ENCODE measurements around the gene VIPR2.

Gene VIPR2

DNA sequence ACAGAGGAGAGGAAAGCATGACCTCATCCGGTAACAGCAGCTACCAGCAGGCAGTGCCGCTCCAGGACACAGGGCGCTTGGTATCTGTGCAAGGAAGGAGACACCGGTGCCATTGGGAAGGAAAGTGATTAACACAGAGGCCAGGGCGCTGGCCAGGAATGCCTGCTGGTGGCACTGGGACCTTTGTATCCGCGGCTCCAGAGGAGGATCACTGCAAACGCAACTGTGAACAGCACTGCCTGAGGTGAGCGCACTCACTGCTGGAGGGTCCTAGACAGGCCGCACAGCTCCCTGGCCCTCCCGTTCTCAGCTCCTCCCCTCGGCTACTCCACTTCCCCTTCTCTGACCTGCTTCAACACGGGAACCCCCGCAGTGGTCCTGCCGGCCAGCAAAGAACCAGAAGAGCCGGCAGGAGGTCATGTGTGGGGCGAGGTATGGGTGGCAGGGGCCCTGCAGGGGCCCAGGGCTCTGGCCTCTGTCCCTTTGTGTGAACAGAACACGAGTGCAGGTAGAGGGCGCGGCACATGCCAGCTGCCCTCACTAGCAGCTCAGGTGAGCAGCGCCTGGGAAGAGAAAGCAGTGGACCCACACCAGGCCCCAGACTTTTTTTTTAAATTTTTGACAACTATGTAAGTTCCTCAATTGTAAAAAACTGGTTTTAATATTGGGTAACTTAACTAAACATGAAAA is 107.6 kb downstream of the VIPR2 start:
- DNase-seq = no peak

DNA sequence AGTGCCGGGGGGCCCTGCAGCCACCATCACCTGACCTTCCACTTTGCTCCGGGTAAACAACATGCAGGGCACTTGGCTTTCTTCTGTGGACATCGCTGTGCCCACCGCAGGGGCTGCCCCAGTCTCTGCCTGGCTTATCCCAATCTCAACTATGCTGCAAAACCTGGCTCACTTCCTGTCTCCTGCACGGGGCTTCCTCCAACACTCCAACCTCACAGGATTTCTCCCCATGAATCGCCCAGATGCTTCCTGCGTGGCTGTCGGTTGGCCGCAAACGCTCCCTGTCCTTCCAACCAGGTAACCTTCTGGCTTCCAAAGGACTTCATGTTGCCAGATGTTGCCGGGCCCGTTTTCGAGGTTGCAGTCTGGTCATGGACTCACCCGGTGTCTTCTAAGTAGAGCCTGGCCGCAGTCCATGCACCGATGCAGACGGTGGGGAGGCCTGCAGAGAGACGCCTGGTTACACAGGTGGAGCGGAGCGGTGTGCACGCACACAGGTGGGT is 109.0 kb downstream of the VIPR2 start:
- DNase-seq = no peak

DNA sequence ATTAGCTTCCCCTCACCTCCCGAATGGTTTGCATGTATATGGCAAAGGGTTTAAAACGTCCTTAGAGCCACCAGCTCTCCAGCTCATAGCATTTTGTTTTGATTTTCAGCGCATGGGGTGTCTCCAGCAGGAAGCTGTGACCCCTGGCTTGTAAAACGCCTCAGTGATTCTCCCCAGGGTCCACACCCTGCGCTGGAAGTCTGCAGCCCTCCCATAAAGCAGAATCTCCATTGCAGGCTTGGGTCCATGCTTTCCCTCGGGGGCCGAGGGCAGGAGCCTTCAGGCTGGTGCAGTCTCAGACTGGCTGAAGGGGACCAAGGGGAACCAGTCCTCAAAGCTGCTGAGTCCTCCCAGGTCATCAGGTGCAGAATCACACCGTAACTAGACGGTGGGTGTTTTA is 109.7 kb downstream of the VIPR2 start:
- no peak for DNase-seq

DNA sequence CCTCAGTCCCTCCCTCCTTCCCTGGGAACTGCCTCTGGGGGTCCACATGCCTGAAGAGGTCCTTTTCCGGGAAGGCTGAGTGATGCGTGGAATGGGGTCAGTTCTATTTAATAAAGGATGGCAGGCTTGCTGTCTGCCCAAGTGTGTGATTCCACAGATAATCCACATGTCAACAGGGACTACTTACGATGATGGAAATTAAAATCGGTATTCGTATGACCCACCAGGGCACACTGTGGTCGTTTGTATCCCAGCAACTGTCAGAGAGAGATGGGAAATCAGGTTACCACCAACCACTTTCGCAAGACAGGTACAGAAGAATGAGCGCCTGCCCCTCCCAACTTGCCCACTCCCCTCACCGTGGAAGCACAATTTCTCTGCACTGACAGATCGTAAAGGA is 110.3 kb downstream of the VIPR2 start:
- DNase-seq = no peak

DNA sequence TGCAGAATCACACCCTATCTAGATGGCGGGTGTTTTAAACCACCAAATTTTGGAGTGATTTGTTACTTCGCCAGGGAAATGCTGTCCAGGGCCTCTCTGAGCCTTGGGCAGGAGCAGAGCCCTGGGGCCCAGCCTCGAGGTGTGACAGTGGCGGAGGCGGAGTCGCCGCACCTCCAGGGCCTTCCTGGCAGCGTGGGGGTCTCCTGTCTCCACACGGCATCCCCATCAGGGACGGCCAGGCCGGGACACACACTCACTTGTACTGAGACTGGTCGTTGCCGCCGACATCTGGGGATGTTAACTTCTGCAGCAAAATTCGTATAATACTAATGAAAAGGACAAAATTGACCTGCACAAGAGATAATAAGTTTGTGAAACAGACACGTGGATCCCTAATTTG is 110.7 kb downstream of the VIPR2 start:
- no peak for DNase-seq

DNA sequence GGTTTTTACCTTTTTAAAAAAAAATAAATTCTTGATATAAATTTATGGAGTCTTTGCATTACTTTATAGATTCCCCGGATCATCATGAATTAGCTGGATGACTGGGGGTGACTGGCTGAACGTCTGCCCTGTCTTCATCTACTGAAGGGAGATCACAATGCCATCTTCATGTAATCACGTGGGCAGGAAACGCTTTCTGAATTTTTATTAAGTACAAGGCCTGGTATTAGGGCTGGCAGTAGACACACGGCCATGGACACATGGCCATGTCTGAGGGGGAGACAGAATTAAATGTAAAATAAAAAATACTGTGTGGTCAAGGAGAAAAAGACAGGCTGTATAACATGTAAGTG is 111.2 kb downstream of the VIPR2 start:
- DNase-seq = no peak

DNA sequence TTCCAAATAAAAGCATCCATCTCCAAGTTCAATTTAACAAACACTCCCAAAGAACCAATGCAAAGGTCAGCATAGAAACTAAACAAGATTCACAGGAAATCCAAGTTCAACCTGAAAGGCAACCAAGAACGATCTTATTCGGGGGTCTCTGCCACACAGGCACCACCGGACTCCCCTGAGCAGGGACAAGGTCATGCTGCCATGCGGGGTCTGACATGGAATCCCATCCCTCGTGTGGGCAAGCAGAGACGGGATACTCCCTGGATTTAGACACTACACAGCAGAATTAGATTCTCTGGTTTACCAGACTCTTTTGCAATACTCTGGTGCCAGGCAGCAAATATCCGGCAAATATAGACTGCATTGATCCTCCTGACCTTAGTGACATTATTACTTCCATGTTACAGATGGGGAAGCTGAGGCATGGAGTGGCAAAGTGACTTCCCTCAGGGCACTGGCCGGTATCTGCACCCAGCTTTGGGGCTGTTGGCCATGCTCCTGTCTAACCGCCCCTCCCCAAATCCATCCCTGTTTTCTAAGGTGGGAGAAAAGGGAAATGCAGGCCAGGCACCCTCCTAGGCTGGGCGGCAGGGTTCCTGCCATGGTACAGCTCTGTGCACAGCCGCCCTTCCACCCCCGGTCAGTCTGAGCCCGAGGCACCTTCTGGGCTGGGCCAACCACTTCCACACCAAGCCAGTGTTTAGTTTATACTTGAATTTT is 111.8 kb downstream of the VIPR2 start:
- no peak for DNase-seq

DNA sequence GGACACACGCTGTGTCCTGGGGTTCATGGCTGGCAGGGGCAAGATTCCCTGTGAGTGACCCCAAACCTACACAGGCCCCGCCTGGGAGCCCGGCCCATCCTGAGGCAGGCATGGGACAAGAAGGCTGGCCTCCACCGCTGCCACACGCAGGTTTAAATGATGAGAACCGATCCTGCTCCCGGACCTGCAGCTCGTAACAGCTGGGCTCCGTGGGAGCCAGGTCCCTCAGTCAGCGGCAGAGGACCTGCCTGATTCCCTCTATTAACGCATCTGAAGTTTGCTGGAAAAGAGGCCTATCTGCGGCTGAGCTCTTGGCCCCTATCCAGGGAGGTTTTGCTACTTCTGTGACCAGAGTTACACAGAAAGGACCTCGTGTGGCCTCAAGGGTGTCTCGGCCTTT is 112.3 kb downstream of the VIPR2 start:
- DNase-seq = no peak

DNA sequence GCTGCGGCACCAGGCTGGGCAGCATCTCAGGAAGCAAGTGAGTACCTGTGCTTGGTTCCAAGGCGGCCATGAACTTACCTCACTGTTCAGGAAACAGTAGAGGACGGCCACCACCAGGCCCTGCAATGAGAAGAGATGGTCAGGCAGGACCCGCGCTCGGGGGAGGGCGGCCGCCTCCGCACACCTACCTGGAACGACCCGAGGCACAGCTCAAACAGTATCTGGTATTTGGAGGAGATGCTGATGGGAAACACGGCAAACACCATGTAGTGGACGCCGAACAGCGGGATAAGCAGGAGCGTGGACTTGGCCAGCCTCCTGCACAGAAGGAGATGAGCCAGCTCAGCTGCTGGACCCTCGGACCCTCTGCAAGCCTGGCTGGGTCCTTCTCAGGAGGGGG is 112.9 kb downstream of the VIPR2 start:
- no peak for DNase-seq

DNA sequence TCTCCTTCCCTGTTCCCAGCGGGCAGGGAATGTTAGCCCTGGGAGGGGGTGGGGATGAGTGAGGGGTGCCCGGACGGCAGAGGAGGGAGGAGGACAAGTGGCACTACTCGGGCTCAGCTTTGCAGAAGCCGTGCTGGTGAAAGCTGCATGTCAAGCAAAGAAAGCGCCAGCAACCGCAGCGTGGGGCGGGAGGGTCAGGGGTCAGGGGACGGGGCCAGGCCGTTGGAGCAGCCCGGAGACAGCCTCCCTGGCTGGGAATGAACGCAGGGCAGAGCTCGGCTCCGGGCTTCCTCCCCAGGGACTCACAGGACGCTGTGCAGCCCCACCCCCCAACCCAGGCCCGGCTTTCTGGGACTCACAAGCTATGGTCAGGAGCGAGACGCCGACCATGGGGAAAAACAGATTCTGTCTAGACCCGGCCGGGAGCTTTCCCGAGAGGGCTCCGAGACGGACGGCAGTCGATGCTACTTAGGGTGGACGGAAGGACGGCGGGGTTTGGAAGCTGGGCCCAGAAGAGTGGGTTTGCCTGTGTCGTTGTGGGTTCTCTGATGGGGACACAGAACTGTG is 113.4 kb downstream of the VIPR2 start:
- DNase-seq = peak in 1 of 2 experiments; percentile 71

DNA sequence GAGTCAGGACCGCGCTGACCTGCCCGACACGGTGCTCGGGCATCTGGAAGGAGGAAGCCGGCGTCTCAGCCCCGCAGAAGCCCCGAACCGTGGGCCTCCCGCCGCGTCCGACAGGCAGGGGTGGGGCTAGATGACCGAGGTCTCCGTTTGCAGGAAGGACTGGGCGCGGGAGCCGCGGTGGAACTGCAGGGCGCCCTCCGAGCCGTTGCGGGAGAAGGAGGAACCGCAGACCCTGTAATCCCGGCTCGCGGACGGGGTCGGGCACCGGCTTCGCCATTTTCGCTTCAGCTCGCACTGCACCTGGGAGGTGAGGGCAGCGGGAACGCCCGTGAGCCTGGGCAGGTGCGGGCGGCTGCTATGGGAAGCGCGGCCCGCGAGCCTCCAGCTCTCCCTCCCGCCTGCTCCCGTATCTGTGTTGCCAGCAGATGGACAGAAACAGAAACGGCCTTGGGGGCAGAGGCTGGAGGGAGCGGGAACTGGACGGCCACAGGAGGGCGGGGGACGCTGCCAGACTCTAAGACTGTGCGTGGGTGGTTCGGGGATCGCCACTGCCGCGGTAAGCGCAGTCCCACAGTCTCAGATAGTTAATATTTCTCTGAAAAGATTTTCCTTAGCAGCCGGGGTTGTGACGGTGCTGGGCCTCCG is 114.1 kb downstream of the VIPR2 start:
- DNase-seq = peak; percentile 21 to 85

DNA sequence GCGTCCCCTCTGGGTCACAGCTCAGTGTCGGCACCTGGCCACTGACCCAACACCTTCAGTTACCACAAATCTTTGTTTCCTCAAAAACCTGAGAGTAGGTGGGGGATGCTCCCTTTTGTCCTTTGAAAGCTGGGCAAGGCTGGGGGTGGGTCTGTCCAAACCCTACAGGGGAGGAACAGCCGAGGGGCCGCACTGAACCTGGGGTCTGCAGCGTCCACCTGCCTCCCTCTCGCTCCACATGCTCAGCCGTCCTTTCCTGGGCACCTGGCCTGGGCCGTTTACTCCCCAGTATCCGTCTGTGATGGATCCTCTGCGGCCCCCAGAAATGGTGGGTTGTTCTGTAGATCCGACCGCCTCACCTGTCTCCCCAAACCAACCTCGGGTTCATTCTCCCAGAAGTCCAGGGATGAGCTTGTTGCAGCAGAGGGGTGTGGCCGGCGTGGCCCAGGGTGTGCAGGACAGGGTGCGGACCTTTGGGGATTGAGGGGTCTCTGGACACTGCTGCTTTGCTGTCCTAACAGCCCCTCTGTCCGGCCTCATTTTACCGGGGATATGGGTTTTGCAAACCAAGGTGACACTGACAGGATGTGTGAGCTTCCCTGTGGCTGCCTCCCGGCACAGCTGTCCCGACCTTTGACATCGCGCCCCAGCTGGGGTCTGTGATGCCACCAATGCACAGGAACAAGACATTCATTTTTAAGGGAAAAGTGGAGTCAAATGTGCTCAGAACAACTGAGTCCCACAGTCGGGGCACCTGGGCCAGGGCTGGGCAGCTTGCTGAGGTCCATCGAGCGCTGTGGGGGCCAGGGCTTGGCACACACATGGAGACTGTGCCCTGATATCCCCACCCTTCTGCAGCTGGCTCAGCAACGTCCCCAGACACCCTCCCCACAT is 115.9 kb downstream of the VIPR2 start:
- no peak for DNase-seq

DNA sequence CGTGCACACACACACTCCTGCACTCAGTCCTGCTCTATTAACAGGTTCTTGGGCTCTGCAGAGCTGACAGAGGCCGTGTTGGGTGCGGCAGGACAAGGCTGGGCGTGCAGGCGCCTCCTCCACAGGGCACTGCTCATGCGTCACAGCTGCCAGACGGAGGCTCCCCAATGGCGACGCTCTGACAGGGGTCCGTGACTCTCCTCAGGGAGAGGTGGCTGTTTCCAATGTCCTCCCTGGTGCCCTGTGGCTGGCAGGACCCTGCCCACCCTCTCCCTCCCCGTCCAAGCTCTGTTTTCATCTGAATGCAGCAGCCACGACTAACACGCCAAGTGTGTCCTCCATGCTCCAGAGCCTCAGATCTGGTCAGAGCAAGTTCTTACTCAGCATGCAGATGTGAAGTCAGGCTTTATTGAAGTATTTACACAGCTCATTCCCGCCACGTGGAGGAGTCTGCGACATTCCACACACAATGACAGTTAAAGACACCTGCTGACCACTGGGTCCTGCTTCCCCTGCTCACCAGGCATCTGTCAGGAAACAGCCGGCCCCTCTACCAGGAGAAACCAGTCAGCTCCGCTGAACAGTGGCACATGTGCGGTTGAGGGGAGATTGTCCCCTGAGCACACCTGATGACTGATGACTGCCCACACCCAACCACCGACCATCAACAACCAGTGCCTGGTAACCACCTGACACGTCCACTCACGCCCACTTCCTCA is 116.7 kb downstream of the VIPR2 start:
- DNase-seq = peak; percentile 24 to 77

DNA sequence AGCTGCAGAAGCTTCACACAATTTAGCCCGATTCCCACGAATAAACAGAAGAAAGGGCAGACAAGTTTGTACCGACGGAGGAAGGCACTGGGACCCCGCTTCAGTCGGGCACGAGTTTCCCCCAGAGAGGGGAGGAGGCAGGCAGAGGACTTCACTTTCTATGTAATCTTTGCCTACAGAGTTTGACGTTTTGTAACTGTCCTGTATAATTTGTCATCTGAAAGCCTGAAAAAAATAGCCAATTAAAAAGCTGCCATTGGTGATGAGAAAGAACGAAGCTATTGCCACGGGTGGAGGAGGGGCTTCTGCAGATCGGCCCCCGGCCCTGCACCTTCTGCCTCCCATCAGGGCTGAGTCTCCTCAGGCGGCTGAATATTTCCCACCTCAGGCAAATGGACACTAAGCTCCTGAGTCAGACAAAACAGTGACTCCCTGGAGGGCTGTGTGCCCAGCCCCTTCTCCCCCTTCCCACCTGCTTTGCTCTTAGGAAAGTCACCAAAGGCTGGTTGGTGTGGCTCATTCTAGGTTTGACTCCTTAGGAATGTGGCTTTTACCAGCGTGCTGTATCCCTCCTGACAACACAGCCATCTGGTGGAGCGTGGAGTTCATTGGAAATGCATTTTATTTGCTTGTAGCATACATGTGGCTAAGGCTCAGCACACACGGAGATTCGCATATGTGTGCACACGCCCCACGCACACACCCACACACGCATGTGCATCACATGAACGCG is 117.4 kb downstream of the VIPR2 start:
- DNase-seq = peak in 1 of 2 experiments; percentile 47

DNA sequence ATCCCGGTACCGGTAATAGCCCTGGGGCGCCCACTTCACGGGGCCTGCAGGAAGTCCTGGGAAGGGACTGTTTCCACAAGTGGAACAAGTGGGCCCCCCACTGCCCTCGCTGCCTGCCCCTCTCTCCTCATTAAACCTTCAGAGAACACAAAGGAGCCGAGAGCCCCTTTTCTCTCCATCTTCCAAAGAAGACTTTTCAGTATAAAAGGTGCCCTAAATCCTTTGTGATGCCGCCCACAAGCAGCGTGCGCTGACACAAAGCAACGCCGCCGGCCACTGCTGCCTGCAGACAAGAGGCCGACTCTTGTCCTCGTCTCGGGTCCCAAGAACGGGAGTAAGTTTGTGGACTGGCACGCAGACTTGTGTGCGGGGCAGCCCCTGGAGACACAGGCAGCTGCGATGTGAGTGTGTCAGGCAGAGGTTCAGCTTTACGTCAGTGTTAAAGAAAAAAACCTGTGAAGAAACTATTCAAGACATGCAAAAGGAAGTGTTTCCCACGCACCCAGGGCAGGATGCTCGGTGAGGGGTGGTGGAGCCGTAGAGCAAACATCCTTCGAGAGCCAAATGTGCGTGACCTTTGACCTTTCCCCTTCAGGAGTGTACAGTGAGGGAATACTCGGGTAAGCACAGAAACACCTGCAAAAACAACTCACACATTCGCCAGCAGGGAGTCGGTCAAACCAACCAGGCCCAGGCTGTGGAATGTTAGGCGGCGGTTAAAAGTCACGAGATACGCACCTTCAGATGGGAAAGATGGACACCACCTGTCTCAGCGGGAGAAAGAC is 118.2 kb downstream of the VIPR2 start:
- no peak for DNase-seq

DNA sequence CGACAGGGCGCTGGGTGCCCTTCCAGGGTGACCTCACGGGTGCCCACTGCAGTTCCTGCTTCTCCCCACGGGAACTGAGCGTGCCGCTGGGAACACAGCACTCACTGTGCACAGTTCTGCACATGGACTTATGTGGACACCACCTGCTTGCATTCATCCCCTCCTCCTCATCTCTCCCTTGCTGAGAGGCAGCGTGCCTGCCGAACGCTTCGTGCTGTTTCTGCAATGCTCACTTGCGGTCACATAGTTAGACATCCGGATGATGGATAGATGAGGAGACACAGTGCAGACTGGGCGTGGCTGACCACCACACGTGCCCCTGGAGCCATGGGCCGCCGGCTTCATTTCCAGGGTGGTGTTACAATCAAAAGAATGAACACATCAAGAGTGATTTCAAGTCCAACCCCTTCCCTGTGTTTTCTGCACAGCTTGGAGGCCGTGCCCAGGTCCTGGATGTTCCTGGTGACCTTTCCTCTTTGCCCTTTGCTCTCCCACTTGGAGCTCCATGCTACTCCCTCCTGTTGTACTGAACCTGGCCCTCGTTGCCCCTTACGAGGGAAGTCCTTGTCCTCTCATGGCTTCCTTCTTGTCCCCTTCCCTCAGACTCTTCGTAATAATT is 119.4 kb downstream of the VIPR2 start:
- no peak for DNase-seq

DNA sequence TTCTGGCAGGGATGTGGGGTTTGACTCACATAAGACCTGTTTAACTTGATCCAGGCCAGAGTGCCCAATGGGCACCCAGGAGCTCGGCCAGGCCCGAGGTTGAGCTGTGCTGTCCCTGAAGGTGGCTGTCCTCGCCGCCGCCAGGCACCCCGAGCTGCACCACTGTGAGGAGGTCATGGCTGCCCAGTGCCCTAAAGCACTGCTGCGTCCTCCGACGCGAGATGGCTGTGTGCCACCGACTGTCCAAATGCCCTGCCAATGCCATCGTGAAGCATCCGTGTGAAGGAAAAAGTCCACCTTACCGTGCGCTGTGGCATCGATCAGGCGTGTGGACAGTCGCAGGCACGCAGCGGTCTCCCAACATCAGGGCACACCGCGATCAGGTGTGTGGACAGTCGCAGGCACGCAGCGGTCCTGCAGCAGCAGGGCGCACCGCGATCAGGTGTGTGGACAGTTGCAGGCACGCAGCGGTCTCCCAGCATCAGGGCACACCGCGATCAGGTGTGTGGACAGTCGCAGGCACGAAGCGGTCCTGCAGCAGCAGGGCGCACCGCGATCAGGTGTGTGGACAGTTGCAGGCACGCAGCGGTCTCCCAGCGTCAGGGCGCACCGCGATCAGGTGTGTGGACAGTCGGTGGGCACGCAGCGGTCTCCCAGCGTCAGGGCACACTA is 120.3 kb downstream of the VIPR2 start:
- DNase-seq = no peak

DNA sequence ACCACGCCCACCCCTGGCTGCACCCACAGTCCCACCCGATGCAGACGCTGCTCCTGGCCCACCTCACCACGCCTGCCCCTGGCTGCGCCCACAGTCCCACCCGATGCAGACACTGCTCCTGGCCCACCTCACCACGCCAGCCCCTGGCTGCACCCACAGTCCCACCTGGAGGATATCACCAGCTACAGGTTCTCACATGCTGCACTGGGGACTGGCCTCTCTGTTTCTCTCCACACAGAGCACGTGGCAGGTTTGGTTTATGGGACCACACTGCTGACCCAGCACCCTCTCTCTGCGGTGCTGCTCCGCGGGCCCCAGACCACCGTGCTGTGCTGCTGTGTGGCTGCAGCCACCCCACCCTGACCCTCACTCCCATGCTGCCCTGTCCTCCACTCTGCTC is 120.9 kb downstream of the VIPR2 start:
- no peak for DNase-seq

DNA sequence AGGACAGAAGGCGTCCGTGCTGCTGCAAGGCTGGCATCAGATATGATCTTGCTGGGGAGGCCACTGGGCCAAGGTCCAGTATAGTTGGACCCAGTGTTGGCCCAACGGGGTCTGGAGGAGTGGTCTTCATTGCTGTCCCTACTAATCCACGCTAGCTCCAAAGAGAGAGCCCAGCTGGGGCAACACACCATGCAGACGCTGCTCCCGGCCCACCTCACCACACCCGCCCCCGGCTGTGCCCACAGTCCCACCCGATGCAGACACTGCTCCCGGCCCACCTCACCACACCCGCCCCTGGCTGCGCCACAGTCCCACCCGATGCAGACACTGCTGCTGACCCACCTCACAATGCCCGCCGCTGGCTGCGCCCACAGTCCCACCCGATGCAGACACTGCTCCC is 121.5 kb downstream of the VIPR2 start:
- no peak for DNase-seq

Data from NCI-H526 (cell line).